UCSD-AML1 (cell line): ENCODE measurements around the gene RERE.
"Not testable (repeated sequence)": the region's sequence is repeated elsewhere in the genome, so short reads cannot be mapped to it uniquely, and the experiment has no call there.

Experiments used
- DNase-seq: peaks from one replicate; lab custom pipeline; 2025; ENCODE audit not compliant: unreplicated experiment; lab: John Stamatoyannopoulos, UW

Gene RERE

DNA sequence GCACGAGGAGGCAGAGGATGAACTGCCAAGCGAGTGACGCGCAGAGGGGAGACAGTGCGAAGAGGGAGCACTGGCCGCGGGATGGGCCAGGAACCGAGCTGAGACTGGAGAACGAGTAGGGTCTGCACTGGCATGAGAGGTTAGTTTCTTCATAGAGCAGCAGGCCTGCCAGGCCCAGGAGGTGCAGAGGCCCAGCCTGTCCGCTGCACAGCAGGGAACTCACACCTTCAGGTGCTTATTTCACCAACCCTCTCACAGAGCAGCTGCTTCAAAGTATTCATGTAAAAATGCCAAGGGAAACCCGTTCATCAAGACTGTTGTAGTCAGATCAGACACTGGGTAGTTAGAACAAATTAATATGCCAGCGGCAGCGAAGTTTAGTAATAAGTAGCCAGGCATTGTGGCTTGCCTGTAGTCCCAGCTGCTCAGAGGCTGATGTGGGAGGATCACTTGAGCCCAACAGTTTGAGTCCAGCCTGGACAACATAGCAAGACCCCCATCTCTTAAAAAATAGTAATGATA is 355.0 kb downstream of the RERE start:
- no peak for DNase-seq

DNA sequence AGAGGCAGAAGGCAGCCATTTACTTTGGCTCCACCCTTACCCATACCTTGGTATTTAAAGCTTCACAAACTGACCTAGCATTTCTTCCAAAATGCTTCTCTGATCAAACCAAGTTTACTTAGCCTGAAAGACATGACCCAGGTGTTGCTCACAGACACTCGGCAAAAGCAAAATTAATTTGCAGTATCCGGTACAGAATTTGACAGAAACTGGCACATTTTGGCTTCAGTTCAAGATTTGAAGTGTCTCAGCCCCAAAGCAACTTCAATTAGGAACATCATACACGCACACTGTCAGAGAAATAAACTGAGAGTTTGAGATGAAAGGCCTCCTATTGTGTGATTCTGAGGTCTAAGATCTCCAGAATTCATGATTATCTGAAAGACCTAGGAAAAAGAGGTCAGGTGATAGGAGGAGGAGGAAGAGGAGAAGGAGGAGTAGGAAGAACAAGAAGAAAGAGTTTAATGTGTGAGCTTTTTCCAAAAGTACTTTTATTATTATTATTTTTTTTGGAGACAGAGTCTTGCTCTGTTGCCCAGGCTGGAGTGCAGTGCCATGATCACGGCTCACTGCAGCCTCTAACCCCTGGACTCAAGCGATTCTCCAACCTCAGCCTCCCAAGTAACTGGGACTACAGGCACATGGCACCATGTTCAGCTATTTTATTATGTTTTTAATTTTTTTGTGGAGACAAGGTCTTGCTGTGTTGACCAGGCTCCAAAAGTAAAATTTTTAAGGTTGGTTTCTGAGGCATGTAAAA is 355.9 kb downstream of the RERE start:
- no peak for DNase-seq

- no peak for DNase-seq
Measured at GRCh38 chr1:8460784-8461183, 356.7 kb downstream of the RERE start.

DNA sequence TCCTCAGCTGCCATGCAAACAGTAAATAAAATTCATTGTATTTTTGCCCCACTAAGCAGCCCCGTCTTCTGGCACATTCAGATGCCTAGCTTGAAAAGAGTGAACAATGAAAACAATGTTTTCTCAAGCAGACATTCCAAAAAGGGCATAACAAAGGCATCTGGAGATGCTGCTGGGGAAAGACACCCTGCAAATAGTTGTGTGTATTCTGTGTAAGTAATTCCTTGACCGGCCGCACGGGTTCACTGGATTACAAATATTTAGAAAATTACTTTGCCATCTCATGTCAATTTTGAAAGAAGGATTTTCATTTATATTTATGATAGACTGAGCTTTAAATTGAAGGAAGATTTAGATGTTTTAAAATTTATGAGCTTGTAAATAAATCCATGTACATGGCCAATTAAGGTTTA is 357.3 kb downstream of the RERE start:
- DNase-seq = no peak

DNA sequence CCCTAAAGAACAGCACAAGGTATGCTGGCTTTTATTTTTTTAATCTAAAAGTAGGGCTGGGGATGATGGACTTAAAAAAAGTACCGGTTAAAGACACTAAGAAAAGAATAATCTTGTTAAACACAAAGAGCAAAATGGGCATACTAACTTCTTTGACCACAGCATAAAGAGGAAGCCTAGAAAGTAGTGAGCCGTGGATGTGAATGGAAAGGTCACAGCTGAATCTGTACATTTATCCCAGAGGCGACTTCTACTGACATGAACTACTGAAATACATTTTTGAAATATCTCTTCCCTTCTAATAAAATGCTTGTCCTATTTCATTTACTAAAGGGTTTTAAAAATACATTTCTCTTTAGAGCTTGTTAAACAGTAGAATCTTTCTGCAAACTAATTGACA is 358.8 kb downstream of the RERE start:
- DNase-seq = no peak

- DNase-seq = no peak
Measured at GRCh38 chr1:8457760-8458381, 359.6 kb downstream of the RERE start.

- DNase-seq = no peak
Measured at GRCh38 chr1:8456991-8457390, 360.4 kb downstream of the RERE start.

- no peak for DNase-seq
Measured at GRCh38 chr1:8456308-8456912, 361.0 kb downstream of the RERE start.

DNA sequence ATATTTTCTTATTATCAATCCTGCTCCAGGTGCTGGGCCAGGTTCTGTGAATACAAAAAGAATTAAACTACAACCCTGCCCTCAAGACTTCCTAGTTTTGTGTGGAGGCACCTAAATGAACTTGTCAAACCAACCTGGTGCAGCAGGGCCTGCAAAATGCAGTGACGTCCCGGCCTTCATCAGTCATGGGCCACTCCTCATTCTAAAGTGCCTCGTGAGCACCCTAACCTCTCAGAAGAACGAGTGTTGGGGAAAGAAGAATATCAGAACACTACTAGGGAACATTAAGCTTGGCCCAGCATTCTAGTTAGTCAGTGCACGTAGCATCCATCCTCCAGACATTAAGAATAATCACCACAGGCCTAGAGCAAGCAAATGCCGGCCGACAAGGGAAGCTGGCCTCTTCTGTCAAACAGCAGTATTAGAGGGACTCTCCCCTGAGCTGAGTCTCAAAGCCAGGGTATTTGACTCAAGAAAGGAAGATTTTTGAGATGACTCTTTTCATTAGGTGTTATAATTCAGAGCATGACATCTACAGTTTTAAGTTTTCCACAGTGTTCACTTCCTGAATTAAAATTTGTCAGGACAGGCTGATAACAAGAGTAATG is 361.6 kb downstream of the RERE start:
- no peak for DNase-seq

- DNase-seq = no peak
Measured at GRCh38 chr1:8450312-8450711, 367.1 kb downstream of the RERE start.

DNA sequence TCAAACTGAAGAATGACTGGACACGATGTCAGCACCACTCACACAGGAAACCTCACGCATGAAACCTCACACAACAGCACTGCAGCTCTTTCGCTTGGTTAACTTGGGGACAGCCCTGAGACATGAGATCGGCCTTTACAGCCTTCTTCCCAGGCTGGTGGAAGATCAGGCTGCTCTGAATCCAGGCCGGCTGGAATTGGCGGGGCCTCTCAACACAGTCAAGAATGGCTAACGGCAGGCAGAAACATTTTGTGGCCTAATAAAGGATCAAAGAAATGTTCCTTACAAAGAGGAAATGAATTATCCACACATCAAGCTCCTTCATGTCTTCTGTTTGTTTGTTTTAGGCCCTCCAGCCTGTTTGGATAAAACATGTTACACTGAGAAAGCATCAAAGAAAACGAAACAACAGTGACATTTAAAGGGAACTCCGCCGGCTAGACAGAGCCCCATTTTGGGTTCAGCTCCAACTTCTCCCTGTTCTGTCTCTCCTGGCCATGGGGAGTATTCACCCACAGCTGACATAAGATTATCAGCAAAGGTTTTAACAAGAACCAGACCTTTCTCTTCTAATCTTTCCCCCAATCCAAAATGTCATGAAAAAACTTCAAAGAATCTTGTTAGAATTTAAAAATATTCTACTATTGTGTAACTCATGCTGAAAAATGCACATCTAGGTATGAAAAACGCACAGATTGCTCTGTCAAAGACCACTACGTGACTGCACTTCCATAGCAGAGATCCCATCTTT is 368.4 kb downstream of the RERE start:
- no peak for DNase-seq

DNA sequence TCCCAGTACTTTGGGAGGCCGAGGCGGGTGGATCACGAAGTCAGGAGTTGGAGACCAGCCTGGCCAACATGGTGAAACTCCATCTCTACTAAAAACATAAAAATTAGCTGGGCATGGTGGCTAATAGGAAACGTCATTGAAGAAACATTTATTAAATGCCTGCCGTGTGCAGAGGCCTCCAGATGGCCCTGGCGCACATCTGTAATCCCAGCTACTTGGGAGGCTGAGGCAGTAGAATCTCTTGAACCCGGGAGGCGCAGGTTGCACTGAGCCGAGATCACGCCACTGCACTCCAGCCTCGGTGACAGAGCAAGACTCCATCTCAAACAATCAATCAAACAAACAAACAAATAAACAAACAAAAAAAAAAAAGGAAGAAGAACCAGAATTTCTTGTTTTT is 368.9 kb downstream of the RERE start:
- DNase-seq = not testable (repeated sequence)

DNA sequence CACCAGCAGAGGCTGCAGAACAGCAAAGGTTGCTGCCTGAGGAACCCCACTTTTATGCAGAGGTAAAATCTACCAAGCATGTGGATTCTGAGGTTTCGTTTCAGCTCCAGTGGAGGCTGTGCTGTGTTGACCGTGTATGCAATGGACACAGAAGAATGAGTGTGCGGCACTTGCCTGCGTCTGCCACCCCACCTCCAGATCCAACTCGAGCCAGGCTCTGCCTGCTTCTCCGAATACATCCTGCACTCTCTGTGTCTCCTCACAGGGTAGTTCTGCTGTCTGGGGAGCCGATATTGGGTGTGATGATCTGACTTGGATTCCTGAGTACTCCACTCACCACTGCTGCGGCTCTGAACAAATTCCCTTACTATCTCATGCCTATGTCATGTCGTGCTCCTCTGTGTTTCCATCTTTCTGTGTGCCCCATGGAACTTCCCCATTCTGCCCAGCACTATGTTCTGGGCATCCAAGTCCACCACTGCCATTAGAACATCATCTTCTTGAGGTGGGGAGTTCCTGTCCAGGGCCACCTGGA is 369.8 kb downstream of the RERE start:
- no peak for DNase-seq

DNA sequence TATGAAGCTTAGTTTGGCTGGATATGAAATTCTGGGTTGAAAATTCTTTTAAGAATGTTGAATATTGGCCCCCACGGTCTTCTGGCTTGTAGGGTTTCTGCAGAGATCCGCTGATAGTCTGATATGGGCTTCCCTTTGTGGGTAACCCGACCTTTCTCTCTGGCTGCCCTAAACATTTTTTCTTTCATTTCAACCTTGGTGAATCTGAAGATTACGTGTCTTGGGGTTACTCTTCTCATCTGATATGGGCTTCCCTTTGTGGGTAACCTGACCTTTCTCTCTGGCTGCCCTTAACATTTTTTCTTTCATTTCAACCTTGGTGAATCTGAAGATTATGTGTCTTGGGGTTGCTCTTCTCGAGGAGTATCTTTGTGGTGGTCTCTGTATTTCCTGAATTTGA is 371.3 kb downstream of the RERE start:
- DNase-seq = not testable (repeated sequence)

DNA sequence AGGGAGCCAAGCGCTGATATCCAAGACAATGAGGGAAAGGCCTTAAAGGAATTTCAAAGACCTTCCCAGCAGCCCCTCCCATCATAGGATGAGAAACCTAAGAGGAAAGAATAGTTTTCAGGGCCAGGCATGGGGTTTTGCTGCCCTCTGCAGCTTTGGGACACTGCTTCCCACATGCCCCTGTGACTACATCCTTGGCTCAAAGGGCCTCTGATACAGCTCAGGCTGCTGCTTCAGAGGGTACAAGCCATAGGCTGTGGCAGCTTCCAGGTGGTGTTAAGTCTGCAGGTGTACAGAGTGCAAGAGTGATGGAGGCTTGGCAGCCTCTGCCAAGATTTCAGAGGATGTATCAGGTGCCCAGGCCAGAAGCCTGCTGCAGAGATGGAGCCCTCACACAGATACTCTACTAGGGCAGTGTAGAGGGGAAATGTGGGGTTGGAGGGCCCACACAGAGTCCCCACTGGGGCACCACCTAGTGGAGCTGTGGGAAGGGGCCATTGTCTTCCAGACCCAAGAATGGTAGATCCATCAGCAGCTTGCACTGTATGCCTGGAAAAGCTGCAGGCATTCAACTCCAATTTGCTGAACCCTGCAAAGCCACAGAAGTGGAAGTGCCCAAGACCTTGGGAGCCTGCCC is 373.8 kb downstream of the RERE start:
- DNase-seq = peak; percentile 58

GRCh38 chr1:8441426-8441825 is 376.0 kb downstream of the RERE start:
- no peak for DNase-seq

- DNase-seq = peak; percentile 62
Measured at GRCh38 chr1:8439015-8439702, 378.3 kb downstream of the RERE start.

GRCh38 chr1:8438489-8438888 is 379.0 kb downstream of the RERE start:
- DNase-seq = no peak

GRCh38 chr1:8437347-8437746 is 380.1 kb downstream of the RERE start:
- DNase-seq = no peak
